ENCODE data around the gene F2.
"Not testable (repeated sequence)": the region's sequence is repeated elsewhere in the genome, so short reads cannot be mapped to it uniquely, and the experiment has no call there.

Gene F2

GRCh38 chr11:46719048-46719542 is at the start of gene F2:
Gene F2, plus strand, starts transcription at chr11:46719213. Its CDS starts 23 bp downstream, at chr11:46719236.
- DNase-seq (ENCODE audit: low read depth, low spot score) = no peak

- DNase-seq (ENCODE audit: low read depth, low spot score) = no peak
Measured at GRCh38 chr11:46669711-46670139, 49.3 kb upstream of the F2 start.

GRCh38 chr11:46670521-46670920 is 48.5 kb upstream of the F2 start:
- DNase-seq (ENCODE audit: low read depth, low spot score) = not testable (repeated sequence)

GRCh38 chr11:46671958-46672315 is 47.1 kb upstream of the F2 start:
- DNase-seq (ENCODE audit: low read depth, low spot score) = no peak

GRCh38 chr11:46672381-46672839 is 46.6 kb upstream of the F2 start:
- DNase-seq (ENCODE audit: low read depth, low spot score) = no peak

- no peak for DNase-seq (ENCODE audit: low read depth, low spot score)
Measured at GRCh38 chr11:46673713-46674462, 45.1 kb upstream of the F2 start.

- no peak for DNase-seq (ENCODE audit: low read depth, low spot score)
Measured at GRCh38 chr11:46674463-46675287, 44.3 kb upstream of the F2 start.

- DNase-seq (ENCODE audit: low read depth, low spot score) = no peak
Measured at GRCh38 chr11:46675288-46675851, 43.6 kb upstream of the F2 start.

- DNase-seq (ENCODE audit: low read depth, low spot score) = no peak
Measured at GRCh38 chr11:46675949-46676348, 43.1 kb upstream of the F2 start.

GRCh38 chr11:46676436-46677158 is 42.4 kb upstream of the F2 start:
- DNase-seq (ENCODE audit: low read depth, low spot score) = no peak

- DNase-seq (ENCODE audit: low read depth, low spot score) = no peak
Measured at GRCh38 chr11:46677169-46677568, 41.8 kb upstream of the F2 start.

GRCh38 chr11:46677991-46678740 is 40.8 kb upstream of the F2 start:
- DNase-seq (ENCODE audit: low read depth, low spot score) = no peak

- DNase-seq (ENCODE audit: low read depth, low spot score) = no peak
Measured at GRCh38 chr11:46678741-46679130, 40.3 kb upstream of the F2 start.

- DNase-seq (ENCODE audit: low read depth, low spot score) = no peak
Measured at GRCh38 chr11:46679241-46680163, 39.5 kb upstream of the F2 start.

- no peak for DNase-seq (ENCODE audit: low read depth, low spot score)
Measured at GRCh38 chr11:46680164-46680760, 38.8 kb upstream of the F2 start.

- no peak for DNase-seq (ENCODE audit: low read depth, low spot score)
Measured at GRCh38 chr11:46680815-46681214, 38.2 kb upstream of the F2 start.

GRCh38 chr11:46681814-46682213 is 37.2 kb upstream of the F2 start:
- DNase-seq (ENCODE audit: low read depth, low spot score) = no peak

GRCh38 chr11:46682773-46683752 is 36.0 kb upstream of the F2 start:
- no peak for DNase-seq (ENCODE audit: low read depth, low spot score)

Data from brain pericyte (primary cell).